Measurements from ENCODE around the gene RPL15.
"Not testable (repeated sequence)": the region's sequence is repeated elsewhere in the genome, so short reads cannot be mapped to it uniquely, and the experiment has no call there.

RPL15 gene

DNA sequence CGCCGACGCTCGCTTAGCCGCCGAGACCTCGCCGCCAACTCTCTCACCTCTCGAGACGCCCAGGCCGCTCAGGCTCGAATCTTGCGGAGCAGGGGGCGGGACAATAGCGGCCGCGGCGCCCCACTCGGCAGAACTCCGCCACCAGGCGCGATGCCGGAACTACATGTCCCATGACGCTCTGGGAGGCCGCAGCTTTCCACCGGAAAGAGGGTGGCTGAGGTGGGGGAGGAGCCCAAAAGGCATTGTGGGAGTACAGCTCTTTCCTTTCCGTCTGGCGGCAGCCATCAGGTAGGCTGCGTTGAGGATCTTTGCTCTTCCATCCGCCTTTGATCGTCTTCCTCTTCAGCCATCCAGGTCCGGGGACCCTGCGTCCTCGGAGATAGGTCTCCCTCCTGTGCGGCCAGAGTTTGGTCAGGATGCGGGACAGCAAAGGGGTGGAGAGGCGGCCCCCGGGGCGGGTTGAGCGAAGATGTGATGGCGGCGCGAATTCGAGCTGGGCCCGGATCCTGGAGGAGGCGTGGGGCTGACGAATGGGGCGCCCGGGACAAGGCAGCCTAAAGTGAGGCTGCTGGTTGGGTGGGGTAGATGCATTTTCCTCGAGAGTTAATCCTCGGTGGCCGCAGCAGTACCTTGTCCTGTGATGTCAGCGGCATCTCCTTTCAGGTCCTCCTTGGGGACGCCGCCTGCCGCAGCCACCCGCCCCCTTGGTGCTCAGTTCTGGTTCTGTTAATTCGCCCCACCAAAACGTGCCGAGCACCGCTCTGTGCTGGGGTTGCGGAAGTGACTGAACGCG is at the start of gene RPL15, which contains the start of gene NKIRAS1:
Gene RPL15, plus strand, starts transcription at position 247 of the 793 bp plus-strand sequence. CDS start 728 bp downstream, outside the sequence.
Gene NKIRAS1, minus strand, starts transcription at position 105 of the 793 bp plus-strand sequence. CDS start 6,086 bp downstream, outside the sequence.
- peak; percentile 98 for DNase-seq (ENCODE audit: low read depth)

DNA sequence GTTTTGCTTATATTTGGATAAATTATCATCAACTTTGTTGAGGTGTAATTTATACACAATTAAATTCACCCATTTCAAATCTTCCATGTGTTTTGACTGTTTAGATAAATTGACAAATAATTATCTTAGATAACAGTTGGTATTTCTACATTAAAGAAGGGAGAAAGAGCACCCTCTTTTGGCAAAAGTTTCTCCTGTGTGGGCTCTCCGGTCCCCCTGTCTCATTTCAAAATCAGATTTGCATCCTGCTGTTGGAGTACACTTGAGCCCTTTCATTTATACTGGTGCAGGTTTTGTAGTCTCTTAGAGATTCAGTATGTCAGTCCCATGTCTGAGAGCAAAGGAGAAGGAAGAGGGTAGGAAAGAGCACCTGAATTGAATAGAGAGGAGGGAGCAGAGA is 49.5 kb upstream of the RPL15 start:
- no peak for DNase-seq (ENCODE audit: low read depth)

DNA sequence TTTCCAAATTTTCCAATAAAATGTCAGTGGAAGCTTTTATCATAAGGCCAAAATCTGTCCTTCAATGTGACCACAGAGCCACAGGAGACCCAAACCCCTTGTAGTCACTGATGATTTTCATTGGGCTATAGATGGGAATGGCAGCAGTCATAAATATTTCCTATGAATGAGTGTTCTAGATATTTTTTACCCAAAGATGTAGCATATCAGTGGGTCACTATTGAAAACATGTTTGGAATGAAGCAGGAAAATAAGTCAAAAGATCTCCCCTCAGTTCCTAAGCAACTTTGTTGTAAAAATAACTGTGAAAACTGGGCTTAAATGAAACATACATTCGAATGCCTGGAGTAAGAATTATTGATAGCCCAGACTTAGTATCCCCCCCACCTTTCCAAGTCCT is 49.1 kb upstream of the RPL15 start:
- peak; percentile 29 for DNase-seq (ENCODE audit: low read depth)

DNA sequence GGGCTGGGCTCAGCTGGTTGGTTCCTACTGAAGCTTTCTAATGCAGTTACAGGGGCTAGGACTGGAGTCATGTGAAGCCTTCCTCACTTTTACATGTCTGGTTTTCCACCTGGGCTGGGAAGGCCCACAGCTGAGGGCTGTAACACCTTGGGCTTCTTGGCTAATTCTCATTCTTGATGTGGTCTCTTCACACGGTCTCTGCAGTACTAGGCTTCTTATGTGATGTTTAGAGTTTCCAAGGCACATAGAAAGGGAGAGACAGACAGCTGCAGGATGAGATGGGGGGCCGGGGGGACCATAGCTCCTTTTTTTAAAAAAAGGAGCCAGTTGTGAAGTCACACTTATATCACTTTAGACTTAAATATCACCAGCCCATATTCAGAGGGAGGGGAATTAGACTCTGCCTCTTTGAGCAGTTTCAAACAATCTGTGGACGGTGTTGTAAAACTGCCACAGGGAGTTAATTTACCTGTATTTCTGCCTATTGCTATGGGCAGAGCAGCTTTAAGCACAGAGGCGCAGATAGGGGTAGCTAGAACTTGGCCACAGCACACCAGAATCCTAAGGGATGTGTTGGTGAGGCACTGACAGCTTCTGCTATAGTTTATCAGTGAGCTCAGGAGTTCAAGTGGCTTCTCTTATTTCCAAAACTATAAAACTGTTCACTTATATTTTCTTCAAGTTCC is 46.8 kb upstream of the RPL15 start:
- DNase-seq (ENCODE audit: low read depth) = no peak

DNA sequence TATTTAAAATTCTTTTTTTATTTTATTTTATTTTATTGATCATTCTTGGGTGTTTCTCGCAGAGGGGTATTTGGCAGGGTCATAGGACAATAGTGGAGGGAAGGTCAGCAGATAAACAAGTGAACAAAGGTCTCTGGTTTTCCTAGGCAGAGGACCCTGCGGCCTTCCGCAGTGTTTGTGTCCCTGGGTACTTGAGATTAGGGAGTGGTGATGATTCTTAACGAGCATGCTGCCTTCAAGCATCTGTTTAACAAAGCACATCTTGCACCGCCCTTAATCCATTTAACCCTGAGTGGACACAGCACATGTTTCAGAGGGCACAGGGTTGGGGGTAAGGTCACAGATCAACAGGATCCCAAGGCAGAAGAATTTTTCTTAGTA is 46.3 kb upstream of the RPL15 start:
- DNase-seq (ENCODE audit: low read depth) = not testable (repeated sequence)

DNA sequence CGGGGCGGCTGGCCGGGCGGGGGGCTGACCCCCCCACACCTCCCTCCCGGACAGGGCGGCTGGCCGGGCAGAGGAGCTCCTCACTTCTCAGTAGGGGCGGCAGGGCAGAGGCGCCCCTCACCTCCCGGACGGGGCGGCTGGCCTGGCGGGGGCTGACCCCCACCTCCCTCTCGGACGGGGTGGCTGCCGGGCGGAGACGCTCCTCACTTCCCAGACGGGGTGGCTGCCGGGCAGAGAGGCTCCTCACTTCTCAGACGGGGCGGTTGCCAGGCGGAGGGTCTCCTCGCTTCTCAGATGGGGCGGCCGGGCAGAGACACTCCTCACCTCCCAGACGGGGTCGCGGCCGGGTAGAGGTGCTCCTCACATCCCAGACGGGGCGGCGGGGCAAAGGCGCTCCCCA is 45.6 kb upstream of the RPL15 start:
- DNase-seq (ENCODE audit: low read depth) = not testable (repeated sequence)

DNA sequence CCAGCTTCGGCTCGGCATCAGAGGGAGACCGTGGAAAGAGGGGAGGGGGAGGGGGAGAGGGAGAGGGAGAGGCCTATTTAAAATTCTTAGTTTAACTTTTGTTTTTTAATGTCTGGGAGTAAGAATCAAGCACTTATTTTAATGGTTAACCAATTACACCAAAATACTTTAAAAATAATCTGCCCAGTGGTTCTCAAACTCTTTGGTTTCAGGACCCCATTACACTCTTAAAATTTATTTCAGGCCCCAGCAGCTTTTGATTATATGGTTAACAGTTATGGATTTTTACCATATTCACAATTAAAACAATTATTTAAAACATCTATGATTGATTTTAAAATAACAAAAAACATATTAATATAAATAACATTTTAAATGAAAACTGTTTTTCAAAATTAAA is 44.6 kb upstream of the RPL15 start:
- DNase-seq (ENCODE audit: low read depth) = no peak

DNA sequence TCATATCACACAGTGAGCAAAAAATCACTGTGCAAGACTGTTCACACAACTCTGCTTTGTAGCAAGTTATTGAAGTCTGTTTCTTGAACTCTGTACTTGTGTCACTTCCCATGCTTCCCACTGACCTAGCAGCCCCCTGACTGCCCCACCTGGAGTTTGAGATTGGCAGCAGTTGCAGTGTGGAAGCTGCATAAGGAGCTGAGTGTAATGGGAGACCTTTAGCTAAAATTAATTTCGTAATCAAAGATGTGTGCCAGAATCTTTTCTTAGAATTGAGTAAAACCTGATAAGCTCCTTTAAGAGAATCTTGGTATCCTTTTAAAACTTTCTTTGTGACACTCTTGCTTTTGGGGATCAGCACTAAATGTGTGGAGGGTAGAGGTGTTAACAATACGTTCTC is 43.0 kb upstream of the RPL15 start:
- DNase-seq (ENCODE audit: low read depth) = no peak

DNA sequence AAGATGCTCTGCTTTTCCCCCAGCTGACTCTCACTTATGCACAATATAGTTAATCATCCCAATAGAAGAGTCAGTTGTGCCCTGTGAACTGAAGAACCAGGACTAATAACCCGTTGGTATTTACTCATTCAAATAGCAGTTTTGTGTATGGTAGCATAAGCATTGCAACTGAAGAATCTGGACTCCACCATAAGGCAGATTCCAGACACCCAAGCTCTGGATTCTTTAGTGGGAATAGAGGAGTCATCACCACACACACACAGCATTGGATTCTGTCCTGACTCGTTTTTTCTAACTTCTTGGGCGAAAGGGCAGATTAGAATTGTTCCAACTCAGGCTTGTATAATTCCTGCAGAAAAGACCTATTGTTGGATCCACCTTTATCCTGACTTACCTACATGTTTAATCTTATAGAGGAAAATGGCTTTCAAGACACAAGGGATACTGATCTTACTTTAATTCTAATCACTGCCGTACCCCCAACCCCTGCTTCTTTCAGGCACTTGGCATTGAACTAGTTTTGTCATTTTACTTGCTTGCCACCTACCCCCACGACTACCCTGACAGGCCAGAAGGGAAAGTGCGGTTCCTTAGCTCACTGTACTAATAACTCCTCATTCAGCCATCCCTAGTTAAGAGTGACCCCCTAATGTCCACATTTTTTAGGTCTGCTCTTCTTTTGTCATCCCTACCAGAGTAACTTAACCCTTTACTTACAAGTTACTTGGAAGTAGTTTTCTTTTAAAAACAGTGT is 42.4 kb upstream of the RPL15 start:
- DNase-seq (ENCODE audit: low read depth) = peak; percentile 87

DNA sequence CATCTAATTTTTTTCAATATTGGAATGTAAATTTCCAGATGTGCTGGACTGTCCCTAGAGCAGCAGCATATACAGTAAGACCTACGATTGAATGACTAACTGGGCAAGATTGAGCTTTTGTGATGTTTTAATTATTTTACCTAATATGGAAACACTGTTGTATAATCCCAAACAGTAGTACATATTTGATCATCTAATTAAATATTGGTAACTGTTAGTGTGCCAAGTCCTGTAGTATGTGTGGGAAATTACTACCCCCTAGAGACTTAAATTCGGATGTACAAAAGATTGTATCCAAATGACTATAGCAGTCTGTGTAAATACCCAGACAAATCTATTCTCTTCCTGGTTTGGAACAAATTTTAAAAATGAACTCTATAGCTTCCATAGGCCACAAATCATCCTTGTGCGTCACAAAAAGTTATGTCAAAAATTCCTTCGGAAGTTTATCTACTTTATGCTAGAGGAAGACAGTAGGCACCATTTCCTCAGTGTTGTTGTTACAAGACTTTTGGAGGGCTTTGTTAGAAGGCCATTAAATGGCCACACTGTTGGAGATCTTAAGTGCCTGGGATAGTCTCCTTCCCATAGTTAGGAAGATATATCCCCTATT is 41.7 kb upstream of the RPL15 start:
- peak; percentile 30 for DNase-seq (ENCODE audit: low read depth)

DNA sequence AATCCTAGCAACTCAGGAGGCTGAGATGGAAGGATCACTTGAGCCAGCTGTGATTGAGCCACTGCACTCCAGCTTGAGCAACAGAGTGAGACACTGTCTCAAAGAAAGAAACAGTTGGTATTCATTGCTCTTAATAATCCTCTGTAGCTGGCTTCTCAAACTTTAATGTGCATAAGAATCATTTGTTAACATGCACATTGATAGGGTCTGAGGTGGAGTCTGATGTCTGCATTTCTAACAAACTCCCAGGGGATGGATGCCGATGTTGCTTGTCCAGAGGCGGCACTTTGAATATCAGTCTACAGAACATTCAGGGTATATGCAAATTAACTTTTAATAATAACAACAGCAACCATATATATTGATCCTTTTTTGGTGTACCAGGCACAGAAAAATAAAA is 40.0 kb upstream of the RPL15 start:
- DNase-seq (ENCODE audit: low read depth) = no peak

DNA sequence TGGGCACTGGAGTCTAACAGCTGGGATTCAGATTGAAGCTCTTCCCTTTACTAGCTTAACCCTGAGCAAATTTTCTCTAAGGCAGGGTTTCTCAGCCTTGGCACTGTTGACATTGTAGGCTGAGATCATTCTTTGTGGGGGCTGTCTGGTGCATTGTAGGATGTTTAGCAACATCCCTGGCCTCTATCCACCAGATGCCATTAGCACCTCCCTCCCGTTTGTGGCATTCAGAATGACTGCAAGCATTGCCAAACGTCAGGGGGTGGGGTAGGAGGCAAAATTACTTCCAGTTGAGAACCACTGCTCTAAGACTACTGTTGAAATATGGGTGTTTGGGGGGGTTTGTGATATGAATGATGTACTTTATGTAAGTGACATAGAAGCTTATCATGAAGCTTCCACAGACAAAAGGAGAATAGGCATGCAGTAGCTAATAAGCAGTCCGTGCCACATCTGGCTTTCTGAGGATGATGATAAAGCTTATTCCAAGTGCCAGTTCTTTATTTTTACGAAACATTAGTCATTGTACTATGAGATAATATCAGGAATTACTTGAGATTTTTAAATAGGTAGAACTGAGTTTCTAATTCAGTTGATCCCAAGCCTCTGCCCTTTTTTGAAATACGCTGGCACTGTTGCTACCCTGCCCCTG is 39.5 kb upstream of the RPL15 start:
- peak; percentile 92 for DNase-seq (ENCODE audit: low read depth)

DNA sequence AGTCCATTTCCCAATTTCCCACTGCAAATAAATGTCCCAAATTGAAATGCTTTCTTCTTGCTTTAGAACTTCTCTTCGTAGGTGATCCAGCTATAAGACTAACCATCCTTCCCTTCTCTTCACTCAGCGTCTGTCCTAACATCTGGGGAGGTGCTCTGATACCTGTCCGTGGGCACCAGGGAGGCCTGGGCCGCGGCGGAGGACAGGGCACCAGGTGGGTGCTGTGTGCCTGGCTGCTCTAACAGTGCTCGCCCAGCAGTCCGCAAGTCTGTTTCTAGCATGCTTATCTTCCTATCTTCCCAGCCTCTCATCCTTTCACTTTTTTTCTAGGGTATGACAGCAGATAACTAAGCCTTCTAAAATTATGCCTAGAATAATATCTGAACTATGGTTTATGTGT is 37.4 kb upstream of the RPL15 start:
- no peak for DNase-seq (ENCODE audit: low read depth)

DNA sequence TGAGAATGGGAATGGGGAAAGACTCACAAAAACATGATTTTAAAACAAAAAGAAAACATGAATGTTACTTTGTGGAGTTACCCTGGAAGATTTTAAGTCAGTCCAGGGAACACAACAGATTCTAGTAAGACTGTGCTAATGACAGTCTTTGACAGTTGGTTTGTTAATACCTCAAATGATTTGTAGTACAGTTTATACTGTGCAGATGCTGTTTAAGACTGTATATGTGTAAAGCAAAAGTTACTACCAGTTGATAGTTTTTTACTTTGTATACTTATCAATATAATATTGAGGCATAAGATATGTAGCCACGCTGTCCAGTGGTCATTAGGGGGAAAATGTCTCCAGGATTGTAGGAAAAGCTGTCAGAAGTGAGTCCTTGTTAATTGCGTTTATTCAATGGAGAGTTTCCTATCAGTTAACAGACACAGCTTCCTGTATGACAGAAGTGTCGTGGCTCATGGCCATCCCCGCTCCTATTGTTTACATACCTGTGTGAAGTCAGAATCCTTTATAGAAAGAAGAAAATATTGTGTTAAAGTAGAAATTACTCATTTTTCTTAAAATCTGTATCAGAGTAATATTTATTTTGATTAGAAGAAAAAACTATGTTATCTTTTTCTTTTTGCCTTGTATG is 36.1 kb upstream of the RPL15 start:
- DNase-seq (ENCODE audit: low read depth) = peak; percentile 8

DNA sequence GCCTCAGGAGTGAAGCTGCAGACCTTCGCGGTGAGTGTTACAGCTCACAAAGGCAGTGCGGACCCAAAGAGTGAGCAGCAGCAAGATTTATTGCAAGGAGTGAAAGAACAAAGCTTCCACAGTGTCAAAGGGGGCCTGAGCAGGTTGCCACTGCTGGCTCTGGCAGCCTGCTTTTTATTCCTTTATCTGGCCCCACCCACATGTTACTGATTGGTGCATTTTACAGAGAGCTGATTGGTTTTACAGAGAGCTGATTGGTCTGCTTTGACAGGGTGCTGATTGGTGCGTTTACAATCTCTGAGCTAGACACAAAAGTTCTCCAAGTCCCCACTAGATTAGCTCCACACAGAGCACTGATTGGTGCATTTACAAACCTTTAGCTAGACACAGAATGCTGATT is 34.9 kb upstream of the RPL15 start:
- DNase-seq (ENCODE audit: low read depth) = not testable (repeated sequence)

DNA sequence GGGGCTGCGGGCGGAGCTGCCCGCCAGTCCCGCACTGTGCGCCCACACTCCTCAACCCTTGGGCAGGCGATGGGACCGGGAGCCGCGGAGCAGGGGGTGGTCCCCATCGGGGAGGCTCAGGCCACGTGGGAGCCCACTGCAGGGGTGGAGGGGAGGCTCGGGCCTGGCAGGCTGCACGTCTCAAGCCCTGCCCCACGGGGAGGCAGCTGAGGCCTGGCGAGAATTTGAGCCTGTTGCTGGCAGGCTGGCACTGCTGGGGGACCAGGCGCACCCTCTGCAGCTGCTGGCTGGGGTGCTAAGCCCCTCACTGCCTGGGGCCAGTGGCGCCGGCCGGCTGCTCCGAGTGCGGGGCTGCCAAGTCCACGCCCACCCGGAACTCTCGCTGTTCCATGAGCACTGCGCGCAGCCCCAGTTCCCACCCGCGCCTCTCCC is 34.4 kb upstream of the RPL15 start:
- DNase-seq (ENCODE audit: low read depth) = no peak

DNA sequence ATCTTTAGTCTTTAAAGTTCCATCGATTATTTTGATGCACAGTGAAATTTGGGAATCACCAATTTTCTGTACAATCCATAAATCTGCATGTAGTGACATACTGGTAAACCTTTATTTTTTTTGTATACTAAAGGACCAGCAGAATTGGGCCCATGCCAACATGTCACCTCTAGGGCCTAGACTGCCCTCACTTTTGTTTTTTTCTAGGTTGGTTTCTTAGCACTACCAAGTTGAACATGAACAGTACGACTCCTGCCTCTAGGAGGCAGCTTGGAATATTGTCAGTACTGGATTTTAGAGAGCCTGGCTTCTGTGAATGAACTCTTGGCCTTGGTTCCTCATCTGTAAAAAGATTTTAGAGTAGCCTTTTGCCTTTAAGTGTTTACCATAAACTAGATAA is 32.5 kb upstream of the RPL15 start:
- no peak for DNase-seq (ENCODE audit: low read depth)

DNA sequence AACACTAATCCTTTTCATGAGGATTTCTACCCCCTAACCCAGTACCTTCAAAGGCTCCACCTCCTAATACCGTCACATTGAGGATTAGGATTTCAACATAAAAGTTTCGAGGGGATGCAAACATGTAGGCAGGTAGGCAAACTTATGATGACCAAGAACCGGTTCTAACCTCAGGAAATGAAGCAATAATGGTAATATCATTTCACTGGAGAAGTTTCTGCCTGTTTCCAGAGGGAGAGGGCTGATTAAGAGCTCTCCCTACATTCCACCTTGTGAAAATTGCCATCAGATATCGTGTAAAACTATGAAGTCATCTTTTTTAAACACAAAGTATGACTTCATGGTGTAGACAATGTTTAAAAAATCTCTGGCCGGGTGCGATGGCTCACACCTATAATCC is 31.7 kb upstream of the RPL15 start:
- DNase-seq (ENCODE audit: low read depth) = no peak

DNA sequence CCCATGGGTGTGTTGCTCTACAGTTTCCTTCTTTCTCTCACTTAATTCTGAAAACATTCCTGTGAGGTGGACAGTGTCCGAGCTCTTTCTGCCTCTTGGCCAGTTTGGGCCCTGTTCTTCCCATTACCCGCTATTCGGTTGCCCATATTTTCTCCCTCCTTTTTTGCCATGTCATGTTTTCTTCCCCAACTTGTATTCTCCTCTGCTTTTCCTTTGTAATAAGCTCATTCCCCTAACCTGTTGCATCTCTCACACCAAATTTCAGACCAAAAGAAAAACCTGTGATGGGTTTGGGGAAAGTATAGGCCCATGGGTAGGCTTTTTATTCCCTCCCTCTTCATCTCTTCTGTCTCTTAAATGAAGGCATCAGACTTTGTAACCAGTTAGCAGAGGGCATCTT is 30.6 kb upstream of the RPL15 start:
- no peak for DNase-seq (ENCODE audit: low read depth)

DNA sequence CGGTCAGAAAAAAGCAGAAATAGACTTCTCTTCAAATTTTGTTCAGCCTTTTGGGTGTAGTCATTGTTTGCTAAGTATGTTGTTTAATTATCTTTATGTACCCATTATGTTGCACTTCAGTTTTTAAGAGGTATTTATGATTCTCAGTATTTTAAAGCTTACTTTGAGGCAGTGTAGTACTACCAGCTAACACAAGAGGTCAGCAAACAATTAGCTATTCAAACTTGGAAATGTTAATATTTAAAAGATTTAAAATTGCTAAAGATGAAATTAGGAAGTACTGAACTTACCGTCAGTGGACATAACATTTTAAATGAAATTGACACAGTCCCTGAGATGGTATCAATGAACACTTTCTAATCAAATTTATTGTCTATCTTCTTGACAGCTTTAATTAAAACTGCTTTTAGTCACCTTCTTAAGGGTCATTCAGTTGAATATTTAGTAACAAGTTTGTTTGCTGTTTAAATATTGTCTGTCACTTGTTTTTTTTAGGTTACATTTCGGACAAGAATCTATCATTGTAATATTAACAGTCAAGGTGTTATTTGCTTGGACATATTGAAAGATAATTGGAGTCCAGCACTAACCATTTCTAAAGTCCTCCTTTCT is 28.2 kb upstream of the RPL15 start:
- DNase-seq (ENCODE audit: low read depth) = peak; percentile 49

DNA sequence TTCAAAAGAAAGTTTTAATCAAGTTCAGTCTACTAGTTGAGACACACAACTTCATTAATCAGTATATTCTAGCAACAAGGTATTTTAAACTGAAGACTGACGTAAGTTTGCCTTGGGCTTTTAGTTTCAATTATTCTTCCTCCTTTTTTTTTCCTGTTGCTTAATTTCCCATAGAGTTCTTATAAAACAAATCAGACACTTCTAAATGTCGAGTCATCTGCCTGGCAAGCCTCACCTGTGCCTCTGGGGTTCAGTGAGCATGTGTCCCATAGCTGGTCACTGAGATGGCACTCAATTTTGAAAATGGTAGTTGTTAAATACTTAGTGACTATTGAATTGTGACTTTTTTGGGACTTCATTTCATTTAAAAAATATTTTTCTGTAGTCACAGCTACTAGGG is 27.5 kb upstream of the RPL15 start:
- no peak for DNase-seq (ENCODE audit: low read depth)
